Measurements from ENCODE around the gene ANP32B. TPM values are rescaled to one million over a fixed set of nuclear protein-coding genes. Genes with fewer than 3 reads are reported as not detected.
"Not testable (repeated sequence)": the region's sequence is repeated elsewhere in the genome, so short reads cannot be mapped to it uniquely, and the experiment has no call there.

ANP32B gene
- total RNA-seq, 3 donors from 2014 or later = 37.0 to 54.7 (median 44.0) TPM

- Histone ChIP-seq H3K36me3 (no peaks in the 10 kb centered on the region), H3K4me1 (no peaks in the 10 kb centered on the region), H3K9me3 (no peaks in the 10 kb centered on the region), H3K27ac (no peak overlapping the region), H3K4me3 (no peak overlapping the region), H3K27me3 (no peaks in the 10 kb centered on the region)
- TF ChIP-seq POLR2A (IDR thresholded peaks at IDR 0.05) = no peak
- TF ChIP-seq POLR2AphosphoS5 (IDR thresholded peaks at IDR 0.05) = no peak
- TF ChIP-seq CTCF (IDR thresholded peaks at IDR 0.05) = no peak
- DNase-seq (ENCODE audit: low spot score in 2 of 2) = no peak
- intact Hi-C loops (cut with DNase I; ENCODE audit: low total_unique reads) = no loop called here
These were observed 24.2 kb upstream of the ANP32B start for GRCh38 chr9:97958812-97959511.

- no peaks in the 10 kb centered on the region for H3K9me3 ChIP-seq
- no peak overlapping the region for H3K27ac ChIP-seq
- no peaks in the 10 kb centered on the region for H3K27me3 ChIP-seq
- no peak for DNase-seq (ENCODE audit: low spot score in 2 of 2)
- no peak overlapping the region for H3K4me3 ChIP-seq
- intact Hi-C loops (cut with DNase I; ENCODE audit: low total_unique reads) = no loop called here
- no peak for TF ChIP-seq CTCF (IDR thresholded peaks at IDR 0.05)
- TF ChIP-seq POLR2A (IDR thresholded peaks at IDR 0.05) = no peak
- no peak for TF ChIP-seq POLR2AphosphoS5 (IDR thresholded peaks at IDR 0.05)
- H3K36me3 ChIP-seq = no peaks in the 10 kb centered on the region
- no peaks in the 10 kb centered on the region for H3K4me1 ChIP-seq
These were observed 23.6 kb upstream of the ANP32B start for GRCh38 chr9:97959585-97959984.

- intact Hi-C loops (cut with DNase I; ENCODE audit: low total_unique reads); H3K9me3 ChIP-seq; H3K27ac ChIP-seq; DNase-seq (ENCODE audit: low spot score in 2 of 2); H3K36me3 ChIP-seq; H3K4me3 ChIP-seq; H3K27me3 ChIP-seq; H3K4me1 ChIP-seq: not testable (repeated sequence)
These were observed 22.3 kb upstream of the ANP32B start for GRCh38 chr9:97960678-97961328.

GRCh38 chr9:97961361-97961760, 21.8 kb upstream of the ANP32B start:
- Histone ChIP-seq H3K4me3 (no peak overlapping the region), H3K27ac (no peak overlapping the region), H3K9me3 (no peaks in the 10 kb centered on the region), H3K27me3 (no peaks in the 10 kb centered on the region), H3K4me1 (no peaks in the 10 kb centered on the region), H3K36me3 (no peaks in the 10 kb centered on the region)
- no peak for DNase-seq (ENCODE audit: low spot score in 2 of 2)
- intact Hi-C loops (cut with DNase I; ENCODE audit: low total_unique reads) = no loop called here
- TF ChIP-seq POLR2A (IDR thresholded peaks at IDR 0.05) (no peak), CTCF (IDR thresholded peaks at IDR 0.05) (no peak), POLR2AphosphoS5 (IDR thresholded peaks at IDR 0.05) (no peak)

GRCh38 chr9:97962136-97962535, 21.0 kb upstream of the ANP32B start:
- intact Hi-C loops (cut with DNase I; ENCODE audit: low total_unique reads) = no loop called here
- H3K36me3 ChIP-seq = no peaks in the 10 kb centered on the region
- no peaks in the 10 kb centered on the region for H3K4me1 ChIP-seq
- H3K4me3 ChIP-seq = no peak overlapping the region
- no peaks in the 10 kb centered on the region for H3K9me3 ChIP-seq
- DNase-seq (ENCODE audit: low spot score in 2 of 2) = no peak
- no peak overlapping the region for H3K27ac ChIP-seq
- TF ChIP-seq CTCF (IDR thresholded peaks at IDR 0.05) = no peak
- no peak for TF ChIP-seq POLR2AphosphoS5 (IDR thresholded peaks at IDR 0.05)
- no peak for TF ChIP-seq POLR2A (IDR thresholded peaks at IDR 0.05)
- H3K27me3 ChIP-seq = no peaks in the 10 kb centered on the region
